ENCODE measurements around the gene RECQL5.

The RECQL5 gene

DNA sequence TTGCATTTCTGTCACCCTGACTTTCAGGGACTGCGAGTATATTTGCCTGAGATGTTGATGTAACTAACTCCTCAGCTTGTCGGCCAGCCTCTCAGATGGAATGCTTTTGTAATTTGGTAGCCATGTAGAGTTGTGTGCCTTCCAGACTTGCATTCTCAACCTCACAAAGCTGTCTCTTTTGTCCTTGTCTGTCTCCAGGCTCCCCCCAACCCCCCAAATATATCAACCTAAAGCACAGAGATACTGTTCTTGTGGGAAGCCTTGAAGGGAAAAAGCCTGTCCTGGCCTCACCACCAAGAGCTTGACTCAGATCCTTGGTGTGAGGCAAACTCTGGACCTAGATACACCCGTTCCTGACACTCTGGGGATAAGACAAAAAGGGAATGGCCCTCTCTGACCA is 18.5 kb upstream of the RECQL5 start:
- Histone ChIP-seq H3K27ac (peak overlapping the region in 1 of 2 donors; percentile 50), H3K4me3 (no peak overlapping the region)
- TF ChIP-seq, protein P1, sequence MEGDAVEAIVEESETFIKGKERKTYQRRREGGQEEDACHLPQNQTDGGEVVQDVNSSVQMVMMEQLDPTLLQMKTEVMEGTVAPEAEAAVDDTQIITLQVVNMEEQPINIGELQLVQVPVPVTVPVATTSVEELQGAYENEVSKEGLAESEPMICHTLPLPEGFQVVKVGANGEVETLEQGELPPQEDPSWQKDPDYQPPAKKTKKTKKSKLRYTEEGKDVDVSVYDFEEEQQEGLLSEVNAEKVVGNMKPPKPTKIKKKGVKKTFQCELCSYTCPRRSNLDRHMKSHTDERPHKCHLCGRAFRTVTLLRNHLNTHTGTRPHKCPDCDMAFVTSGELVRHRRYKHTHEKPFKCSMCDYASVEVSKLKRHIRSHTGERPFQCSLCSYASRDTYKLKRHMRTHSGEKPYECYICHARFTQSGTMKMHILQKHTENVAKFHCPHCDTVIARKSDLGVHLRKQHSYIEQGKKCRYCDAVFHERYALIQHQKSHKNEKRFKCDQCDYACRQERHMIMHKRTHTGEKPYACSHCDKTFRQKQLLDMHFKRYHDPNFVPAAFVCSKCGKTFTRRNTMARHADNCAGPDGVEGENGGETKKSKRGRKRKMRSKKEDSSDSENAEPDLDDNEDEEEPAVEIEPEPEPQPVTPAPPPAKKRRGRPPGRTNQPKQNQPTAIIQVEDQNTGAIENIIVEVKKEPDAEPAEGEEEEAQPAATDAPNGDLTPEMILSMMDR (IDR thresholded peaks at IDR 0.05), result no peak
- DNase-seq (ENCODE audit: low spot score), result no peak

GRCh38 chr17:75684924-75685323 is 18.0 kb upstream of the RECQL5 start:
- no peak for DNase-seq (ENCODE audit: low spot score)
- Histone ChIP-seq H3K27ac (peak overlapping the region in 1 of 2 donors; percentile 50), H3K4me3 (no peak overlapping the region)
- TF ChIP-seq, protein P1 (IDR thresholded peaks at IDR 0.05), result no peak

- no peak overlapping the region for H3K4me3 ChIP-seq
- peak overlapping the region in 1 of 2 donors; percentile 50 for H3K27ac ChIP-seq
- no peak for DNase-seq (ENCODE audit: low spot score)
- TF ChIP-seq, protein P1 (IDR thresholded peaks at IDR 0.05), result no peak
Observed at GRCh38 chr17:75684249-75684648, 17.3 kb upstream of the RECQL5 start.

DNA sequence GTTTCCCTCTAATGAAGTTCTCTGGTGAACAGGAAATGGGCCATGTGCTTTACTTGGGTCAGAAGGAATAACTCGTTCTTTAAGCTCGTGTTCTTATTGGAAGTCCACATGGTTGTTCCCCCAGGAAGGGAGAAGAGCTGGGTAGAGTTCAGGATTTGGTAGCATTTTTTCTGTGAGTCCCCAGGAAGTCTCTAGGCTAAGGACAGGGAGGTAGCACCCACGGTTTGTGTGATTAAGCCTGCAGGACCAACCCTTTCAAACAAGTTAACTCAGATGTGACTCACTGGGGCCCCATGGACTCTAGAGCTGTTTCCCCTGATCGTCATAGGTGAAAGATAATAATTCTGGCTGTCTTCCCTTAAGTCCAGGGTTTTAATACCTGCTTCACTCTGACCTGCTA is 16.6 kb upstream of the RECQL5 start:
- Histone ChIP-seq H3K4me3 (no peak overlapping the region), H3K27ac (peak overlapping the region in 1 of 2 donors; percentile 50)
- TF ChIP-seq, protein P1 (IDR thresholded peaks at IDR 0.05), result no peak
- no peak for DNase-seq (ENCODE audit: low spot score)

GRCh38 chr17:75681289-75681688 is 14.3 kb upstream of the RECQL5 start:
- TF ChIP-seq, protein P1 (IDR thresholded peaks at IDR 0.05), result no peak
- DNase-seq (ENCODE audit: low spot score), result no peak
- Histone ChIP-seq H3K4me3 (no peak overlapping the region), H3K27ac (peak overlapping the region in 1 of 2 donors; percentile 48)

- DNase-seq (ENCODE audit: low spot score), result no peak
- peak overlapping the region in 1 of 2 donors; percentile 48 for H3K27ac ChIP-seq
- TF ChIP-seq, protein P1 (IDR thresholded peaks at IDR 0.05), result no peak
- no peak overlapping the region for H3K4me3 ChIP-seq
Observed at GRCh38 chr17:75680431-75680830, 13.5 kb upstream of the RECQL5 start.

- TF ChIP-seq, protein P1 (IDR thresholded peaks at IDR 0.05), result no peak
- Histone ChIP-seq H3K27ac (peak overlapping the region in 1 of 2 donors; percentile 50), H3K4me3 (no peak overlapping the region)
- no peak for DNase-seq (ENCODE audit: low spot score)
Observed at GRCh38 chr17:75679706-75680211, 12.8 kb upstream of the RECQL5 start.
